C4-2B (cell line): ENCODE data around the gene COQ10B.

ENCODE experiments used
- ZFX ChIP-seq: fragments of 450-650 bp; IDR thresholded peaks from 2 replicates; pipeline ENCODE4 v1.6.1; 2017
- TF ChIP-seq, protein P1 (sequence below): fragments of 450-650 bp; conservative IDR thresholded peaks from 2 replicates; pipeline ENCODE4 v1.5.1; 2017; ENCODE audit warnings: mild to moderate bottlenecking

DNA sequence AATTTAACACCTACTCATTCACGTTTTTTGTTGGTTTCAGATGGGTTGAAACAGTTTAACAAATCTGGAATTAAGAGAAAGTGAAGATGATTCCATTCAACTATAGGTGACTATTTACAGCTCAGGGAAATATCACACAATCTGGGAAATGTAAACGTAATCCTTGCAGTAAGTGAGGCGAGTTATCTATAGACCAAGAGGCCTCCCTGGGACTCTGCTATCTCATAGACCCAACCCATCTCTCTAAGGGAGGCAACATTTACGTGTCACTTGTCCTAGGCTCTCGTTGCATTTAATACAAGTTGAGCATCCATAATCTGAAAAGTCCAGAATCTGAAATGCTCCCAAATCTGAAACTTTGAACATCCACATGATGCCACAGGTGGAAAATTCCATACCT is 60.6 kb downstream of the COQ10B start:
- TF ChIP-seq, protein P1, sequence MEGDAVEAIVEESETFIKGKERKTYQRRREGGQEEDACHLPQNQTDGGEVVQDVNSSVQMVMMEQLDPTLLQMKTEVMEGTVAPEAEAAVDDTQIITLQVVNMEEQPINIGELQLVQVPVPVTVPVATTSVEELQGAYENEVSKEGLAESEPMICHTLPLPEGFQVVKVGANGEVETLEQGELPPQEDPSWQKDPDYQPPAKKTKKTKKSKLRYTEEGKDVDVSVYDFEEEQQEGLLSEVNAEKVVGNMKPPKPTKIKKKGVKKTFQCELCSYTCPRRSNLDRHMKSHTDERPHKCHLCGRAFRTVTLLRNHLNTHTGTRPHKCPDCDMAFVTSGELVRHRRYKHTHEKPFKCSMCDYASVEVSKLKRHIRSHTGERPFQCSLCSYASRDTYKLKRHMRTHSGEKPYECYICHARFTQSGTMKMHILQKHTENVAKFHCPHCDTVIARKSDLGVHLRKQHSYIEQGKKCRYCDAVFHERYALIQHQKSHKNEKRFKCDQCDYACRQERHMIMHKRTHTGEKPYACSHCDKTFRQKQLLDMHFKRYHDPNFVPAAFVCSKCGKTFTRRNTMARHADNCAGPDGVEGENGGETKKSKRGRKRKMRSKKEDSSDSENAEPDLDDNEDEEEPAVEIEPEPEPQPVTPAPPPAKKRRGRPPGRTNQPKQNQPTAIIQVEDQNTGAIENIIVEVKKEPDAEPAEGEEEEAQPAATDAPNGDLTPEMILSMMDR, result no peak
- TF ChIP-seq ZFX, result no peak
